Measurements from ENCODE around the gene HDAC4. TPM values are rescaled to one million over a fixed set of nuclear protein-coding genes. Genes with fewer than 3 reads are reported as not detected.
"Not testable (repeated sequence)": the region's sequence is repeated elsewhere in the genome, so short reads cannot be mapped to it uniquely, and the experiment has no call there.

The HDAC4 gene
- total RNA-seq = 9.0 and 10.8 TPM in 2 replicates
- polyA plus RNA-seq = 9.3 and 9.5 TPM in 2 replicates

GRCh38 chr2:239400596-239401066 is at the start of gene HDAC4:
Gene HDAC4, minus strand, starts transcription at chr2:239401020. Its CDS starts 48,321 bp downstream, at chr2:239352699.
- H3K79me2 ChIP-seq = peaks cover 41% of the 10 kb centered on the region
- peaks cover 13% of the 10 kb centered on the region for H3K4me1 ChIP-seq (ENCODE audit: insufficient read depth)
- H4K20me1 ChIP-seq (ENCODE audit: insufficient read depth, poor library complexity, severe bottlenecking) = peaks cover 12% of the 10 kb centered on the region
- no peaks in the 10 kb centered on the region for H3K9me3 ChIP-seq (ENCODE audit: low read depth)
- H3K27me3 ChIP-seq = no peaks in the 10 kb centered on the region
- H3K4me3 ChIP-seq = peak within 1 kb of the TSS; percentile 59
- H3K9me2 ChIP-seq (replicated peaks; ENCODE audit: insufficient read depth) = no peaks in the 10 kb centered on the region
- peak within 1 kb of the TSS; percentile 98 for H3K27ac ChIP-seq
- WGBS (ENCODE audit: low lambda C conversion rate, missing lambda C conversion rate) = 0% methylated on average over 1 of the region's 78 CpGs
- TF ChIP-seq EZH2phosphoT487 (IDR thresholded peaks at IDR 0.05; ENCODE audit: low read depth, severe bottlenecking, unreplicated experiment) (no peak), EZH2 (IDR thresholded peaks at IDR 0.05; ENCODE audit: borderline replicate concordance) (no peak)
- TF ChIP-seq, protein P1, sequence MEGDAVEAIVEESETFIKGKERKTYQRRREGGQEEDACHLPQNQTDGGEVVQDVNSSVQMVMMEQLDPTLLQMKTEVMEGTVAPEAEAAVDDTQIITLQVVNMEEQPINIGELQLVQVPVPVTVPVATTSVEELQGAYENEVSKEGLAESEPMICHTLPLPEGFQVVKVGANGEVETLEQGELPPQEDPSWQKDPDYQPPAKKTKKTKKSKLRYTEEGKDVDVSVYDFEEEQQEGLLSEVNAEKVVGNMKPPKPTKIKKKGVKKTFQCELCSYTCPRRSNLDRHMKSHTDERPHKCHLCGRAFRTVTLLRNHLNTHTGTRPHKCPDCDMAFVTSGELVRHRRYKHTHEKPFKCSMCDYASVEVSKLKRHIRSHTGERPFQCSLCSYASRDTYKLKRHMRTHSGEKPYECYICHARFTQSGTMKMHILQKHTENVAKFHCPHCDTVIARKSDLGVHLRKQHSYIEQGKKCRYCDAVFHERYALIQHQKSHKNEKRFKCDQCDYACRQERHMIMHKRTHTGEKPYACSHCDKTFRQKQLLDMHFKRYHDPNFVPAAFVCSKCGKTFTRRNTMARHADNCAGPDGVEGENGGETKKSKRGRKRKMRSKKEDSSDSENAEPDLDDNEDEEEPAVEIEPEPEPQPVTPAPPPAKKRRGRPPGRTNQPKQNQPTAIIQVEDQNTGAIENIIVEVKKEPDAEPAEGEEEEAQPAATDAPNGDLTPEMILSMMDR (IDR thresholded peaks at IDR 0.05; ENCODE audit: poor library complexity) = no peak
- no peak for DNase-seq (ENCODE audit: low spot score)
- H3K4me2 ChIP-seq = peak within 1 kb of the TSS; percentile 87
- H2AFZ ChIP-seq = peak within 1 kb of the TSS; percentile 78
- H3K36me3 ChIP-seq (replicated peaks; ENCODE audit: insufficient read depth, low read depth) = no peaks in the 10 kb centered on the region

GRCh38 chr2:239449468-239449867 is 48.6 kb upstream of the HDAC4 start:
- not testable (repeated sequence) for H3K9me2 ChIP-seq (replicated peaks; ENCODE audit: insufficient read depth); DNase-seq (ENCODE audit: low spot score); H4K20me1 ChIP-seq (ENCODE audit: insufficient read depth, poor library complexity, severe bottlenecking); H3K9me3 ChIP-seq (ENCODE audit: low read depth); H3K27ac ChIP-seq; H3K36me3 ChIP-seq (replicated peaks; ENCODE audit: insufficient read depth, low read depth); H3K4me1 ChIP-seq (ENCODE audit: insufficient read depth); H3K79me2 ChIP-seq; H3K4me2 ChIP-seq; H3K27me3 ChIP-seq; H2AFZ ChIP-seq; H3K4me3 ChIP-seq
- WGBS (ENCODE audit: low lambda C conversion rate, missing lambda C conversion rate) = no CpG with 5 or more reads among the region's 32 CpGs

DNA sequence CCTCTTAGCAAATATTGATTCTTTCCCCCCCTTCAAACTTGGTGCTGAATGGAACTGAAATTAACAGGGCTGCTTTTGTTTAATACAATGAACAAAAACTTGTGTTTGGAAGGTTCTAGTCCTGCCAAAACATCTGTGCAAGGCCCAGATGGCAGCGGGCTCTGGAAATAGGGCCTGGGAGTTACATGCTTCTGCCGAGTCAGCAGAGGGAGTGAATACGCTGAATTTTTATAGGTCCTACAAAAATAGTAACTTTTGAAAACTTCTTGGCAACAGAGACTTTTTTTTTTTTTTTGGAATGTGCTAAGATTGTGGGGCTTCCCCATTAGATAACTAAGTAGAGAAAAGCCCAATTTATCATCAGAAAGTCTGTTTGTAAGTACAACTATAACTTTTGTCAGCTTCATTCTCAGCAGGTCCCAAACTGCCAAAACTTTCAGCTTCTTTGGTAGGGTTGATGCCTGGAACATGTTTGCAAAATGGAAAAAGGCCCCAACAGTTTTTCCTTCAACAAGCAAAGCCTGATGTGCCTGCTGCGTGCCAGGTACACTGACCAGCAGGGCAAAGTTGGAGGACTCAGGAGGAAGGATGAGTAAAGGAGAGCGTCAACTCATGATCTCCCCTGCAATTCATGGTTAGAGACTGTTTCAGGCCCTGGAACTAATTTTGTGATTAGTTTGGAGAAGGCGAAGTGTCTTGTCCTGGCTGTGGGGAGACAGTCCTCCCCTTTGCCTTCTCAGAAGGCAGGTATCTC is 45.1 kb upstream of the HDAC4 start:
- Histone ChIP-seq H3K9me2 (replicated peaks; ENCODE audit: insufficient read depth) (no peaks in the 10 kb centered on the region), H3K4me3 (no peak overlapping the region), H3K27me3 (peaks cover 2% of the 10 kb centered on the region), H4K20me1 (ENCODE audit: insufficient read depth, poor library complexity, severe bottlenecking) (no peaks in the 10 kb centered on the region), H3K79me2 (no peaks in the 10 kb centered on the region), H3K9me3 (ENCODE audit: low read depth) (no peaks in the 10 kb centered on the region), H2AFZ (no peak overlapping the region), H3K36me3 (replicated peaks; ENCODE audit: insufficient read depth, low read depth) (no peaks in the 10 kb centered on the region), H3K4me1 (ENCODE audit: insufficient read depth) (peaks cover 4% of the 10 kb centered on the region), H3K4me2 (no peak overlapping the region), H3K27ac (peak overlapping the region; percentile 62)
- WGBS (ENCODE audit: low lambda C conversion rate, missing lambda C conversion rate) = 65% methylated on average over 6 of the region's 6 CpGs
- no peak for TF ChIP-seq EZH2 (IDR thresholded peaks at IDR 0.05; ENCODE audit: borderline replicate concordance)
- TF ChIP-seq, protein P1 (IDR thresholded peaks at IDR 0.05; ENCODE audit: poor library complexity) = peak; percentile 14
- peak; percentile 41 for DNase-seq (ENCODE audit: low spot score)
